Stimulated activated naive CD8-positive, alpha-beta T cell treated with anti-CD3 and anti-CD28 coated beads, Interleukin-15, amount 100 ng/mL, for 72 hours (primary cell): ENCODE results near the gene TBX10.

Experiments
- ATAC-seq: fragments of 150-1000 bp; cut with Tn5 transposase; 2 replicates; pipeline ENCODE4 v1.10.0; 2021; ENCODE audit warnings: mild to moderate bottlenecking, moderate library complexity
- DNase-seq, 2 donors: peaks; one replicate each; pipeline ENCODE4 v3.0.0; 2021 to 2022
- H3K27ac Mint-ChIP-seq, 2 donors: one replicate each; pipeline ENCODE4 v1.8.0; 2022; ENCODE audit warnings: mild to moderate bottlenecking in 2 of 2, mixed read lengths in 2 of 2, moderate library complexity in 2 of 2
- H3K27me3 Mint-ChIP-seq: one replicate; pipeline ENCODE4 v1.8.0; 2022; ENCODE audit warnings: mixed read lengths
- H3K4me1 Mint-ChIP-seq: one replicate; pipeline ENCODE4 v1.8.0; 2022; ENCODE audit warnings: mild to moderate bottlenecking, mixed read lengths
- H3K4me3 Mint-ChIP-seq, 2 donors: one replicate each; pipeline ENCODE4 v1.8.0; 2022; ENCODE audit warnings: mild to moderate bottlenecking in 2 of 2, mixed read lengths in 2 of 2, moderate library complexity in 1 of 2
- H3K9me3 Mint-ChIP-seq, 2 donors: one replicate each; pipeline ENCODE4 v1.8.0; 2022; ENCODE audit warnings: mixed read lengths in 2 of 2

TBX10 gene

DNA sequence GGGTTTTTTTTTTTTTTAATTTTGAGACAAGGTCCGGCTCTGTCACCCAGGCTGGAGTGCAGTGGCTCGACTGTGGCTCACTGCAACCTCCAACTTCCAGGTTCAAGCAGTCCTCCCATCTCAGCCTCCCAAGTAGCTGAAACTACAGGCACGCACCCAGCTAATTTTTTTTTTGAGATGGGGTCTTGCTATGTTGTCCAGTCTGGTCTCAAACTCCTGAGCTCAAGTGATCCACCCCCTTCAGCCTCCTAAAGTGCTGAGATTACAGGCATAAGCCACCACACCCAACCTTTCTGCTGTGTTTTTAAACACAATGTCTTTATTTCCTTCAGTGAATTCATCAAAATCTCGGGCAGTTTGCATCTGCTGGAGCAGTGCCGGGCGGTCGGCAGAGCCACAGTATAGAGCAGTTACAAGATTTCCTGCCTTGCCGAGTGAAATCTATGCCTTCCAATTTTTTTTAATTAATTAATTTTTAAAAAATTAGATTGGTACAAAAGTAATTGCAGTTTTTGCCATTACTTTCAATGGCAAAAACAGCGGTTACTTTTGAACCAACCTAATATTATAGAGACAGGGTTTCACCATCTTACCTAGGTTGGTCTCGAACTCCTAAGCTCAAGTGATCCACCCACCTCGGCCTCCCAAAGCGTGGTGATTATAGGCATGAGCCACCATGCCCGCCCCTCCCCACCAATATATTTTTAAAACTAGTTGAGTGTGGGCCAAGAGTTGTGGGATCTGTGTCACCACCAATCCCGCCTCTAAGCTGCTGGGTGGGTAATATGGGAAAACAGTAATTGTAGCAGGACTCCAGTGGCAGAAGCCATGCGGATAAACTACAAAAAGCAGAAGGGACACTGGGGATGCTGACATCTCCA, 13.6 kb upstream of the TBX10 start:
- Mint-ChIP-seq H3K27ac (no peak overlapping the region), H3K27me3 (no peaks in the 10 kb centered on the region), H3K4me1 (peaks cover 28% of the 10 kb centered on the region), H3K4me3 (no peak overlapping the region), H3K9me3 (no peaks in the 10 kb centered on the region)
- ATAC-seq (no peak), DNase-seq (no peak)

DNA sequence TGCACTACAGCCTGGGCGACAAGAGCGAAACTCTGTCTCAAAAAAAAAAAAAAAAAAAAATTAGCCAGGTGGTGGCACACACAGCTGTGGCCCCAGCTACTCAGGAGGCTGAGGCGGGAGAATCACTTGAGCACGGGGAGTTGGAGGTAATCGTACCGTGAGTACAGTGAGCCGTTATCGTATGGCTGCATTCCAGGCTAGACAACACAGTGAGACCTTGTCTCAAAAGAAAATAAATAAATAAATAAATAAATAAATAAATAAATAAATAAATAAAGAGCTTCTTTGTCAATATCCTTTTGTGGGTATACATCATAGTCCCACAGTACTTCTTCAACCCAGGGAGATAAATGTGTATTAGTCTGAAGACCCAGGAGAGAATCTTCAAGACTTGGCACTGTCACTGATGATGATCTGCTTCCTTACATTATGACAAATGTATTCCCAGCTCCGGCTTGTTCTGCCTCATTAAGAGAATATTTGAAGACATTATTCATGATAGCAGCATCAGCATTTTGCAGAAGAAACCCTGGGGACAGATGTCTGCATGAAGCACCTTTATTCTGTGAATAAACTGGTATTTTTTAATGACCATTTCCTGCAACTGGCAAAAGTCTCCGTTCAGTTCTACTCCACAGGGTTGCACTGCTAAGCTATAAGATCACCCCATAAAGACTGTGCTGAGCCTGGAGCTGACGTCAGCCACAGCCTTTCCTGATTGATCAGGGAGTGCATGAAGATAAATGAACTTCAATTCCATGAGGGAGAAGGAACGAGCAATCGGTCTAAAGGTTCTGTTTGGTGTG, 12.6 kb upstream of the TBX10 start:
- H3K9me3 Mint-ChIP-seq: no peaks in the 10 kb centered on the region
- ATAC-seq: no peak
- no peak overlapping the region for H3K27ac Mint-ChIP-seq
- H3K4me3 Mint-ChIP-seq: no peak overlapping the region
- DNase-seq: no peak
- peaks cover 37% of the 10 kb centered on the region for H3K4me1 Mint-ChIP-seq
- H3K27me3 Mint-ChIP-seq: no peaks in the 10 kb centered on the region

DNA sequence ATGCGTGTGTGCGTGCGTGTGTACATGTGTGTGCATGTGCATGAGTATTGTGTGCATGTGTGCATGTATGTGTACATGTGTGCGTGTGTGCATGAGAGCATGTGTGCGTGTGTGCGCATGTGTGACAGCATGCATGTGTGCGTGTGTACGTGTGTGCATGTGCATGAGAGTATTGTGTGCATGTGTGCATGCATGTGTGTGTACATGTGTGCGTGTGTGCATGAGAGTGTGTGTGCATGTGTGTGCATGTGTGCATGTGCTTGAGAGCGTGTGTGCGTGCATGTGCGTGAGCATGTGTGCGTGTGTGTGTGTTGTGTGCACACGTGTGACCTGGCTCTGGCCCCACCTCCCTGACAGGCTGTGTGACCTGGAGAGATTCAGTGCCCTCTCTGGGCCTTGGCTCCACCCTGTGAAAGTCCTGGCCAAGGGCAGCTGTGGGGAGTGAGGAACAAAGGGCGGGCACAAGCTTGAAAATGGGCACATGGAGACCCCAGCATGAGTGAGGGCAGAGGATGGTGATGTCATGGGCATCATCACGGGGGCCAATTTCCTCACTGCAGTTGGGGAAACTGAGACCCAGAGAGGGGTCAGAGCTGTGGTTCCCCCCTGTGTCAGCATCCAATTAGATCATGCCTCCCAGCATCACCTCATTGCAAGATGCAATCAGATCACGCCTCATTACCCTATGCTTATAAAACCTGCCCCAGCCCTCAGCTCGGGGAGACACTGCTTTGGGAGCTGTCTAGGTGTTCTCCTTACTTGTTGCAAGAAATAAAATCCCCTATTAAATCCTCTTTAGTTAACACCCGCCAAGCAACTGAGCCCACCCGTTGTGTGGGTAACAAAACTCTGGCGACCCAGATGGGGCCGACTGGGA, 10.3 kb upstream of the TBX10 start:
- no peaks in the 10 kb centered on the region for H3K27me3 Mint-ChIP-seq
- peaks cover 60% of the 10 kb centered on the region for H3K4me1 Mint-ChIP-seq
- no peak for ATAC-seq
- no peak for DNase-seq
- H3K9me3 Mint-ChIP-seq: no peaks in the 10 kb centered on the region
- H3K27ac Mint-ChIP-seq: peak overlapping the region in 1 of 2 donors; percentile 98
- peak overlapping the region; percentile 89 to 91 for H3K4me3 Mint-ChIP-seq

DNA sequence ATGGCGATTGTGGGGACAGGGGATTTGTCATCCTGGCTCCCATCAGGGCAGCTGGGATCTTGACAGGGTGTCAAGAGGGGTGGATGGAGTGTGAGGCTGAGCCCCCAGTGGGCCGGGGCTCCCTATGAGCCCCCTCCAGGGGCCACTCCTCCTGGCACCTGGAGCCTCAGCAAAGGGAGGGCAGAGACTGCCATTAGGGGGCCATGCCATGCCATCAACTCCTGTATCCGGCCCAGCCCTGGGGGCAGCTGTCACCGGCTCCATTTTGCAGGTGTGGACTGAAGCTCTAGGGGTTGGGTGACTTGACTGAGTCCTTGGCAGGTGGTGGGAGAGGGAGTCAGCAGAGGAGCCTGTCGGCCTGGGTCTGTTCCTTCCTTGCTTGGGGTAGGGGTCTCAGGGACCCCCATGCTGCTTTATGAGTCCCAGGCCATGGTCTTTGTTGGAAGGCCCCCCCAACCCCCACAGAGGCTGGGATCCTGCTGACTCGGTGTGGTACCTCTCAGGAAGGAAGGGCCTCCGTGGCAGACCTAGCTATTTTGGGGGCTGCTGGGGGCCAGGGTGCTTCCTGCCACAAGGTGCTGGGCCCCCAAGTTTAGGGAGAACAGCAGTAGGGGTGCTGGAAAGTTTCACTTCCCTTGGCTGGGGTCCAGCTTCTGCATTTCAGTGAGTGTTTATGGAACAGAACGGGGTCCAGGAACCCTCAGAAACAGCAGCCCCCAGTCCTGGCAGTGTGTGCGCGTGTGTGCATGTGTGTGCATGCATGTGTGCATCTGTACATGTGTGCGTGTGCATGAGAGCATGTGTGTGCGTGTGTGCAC, 9.4 kb upstream of the TBX10 start:
- no peak overlapping the region for H3K27ac Mint-ChIP-seq
- no peaks in the 10 kb centered on the region for H3K27me3 Mint-ChIP-seq
- peak in 1 of 2 donors; percentile 11 for DNase-seq
- peak overlapping the region in 1 of 2 donors; percentile 46 for H3K4me3 Mint-ChIP-seq
- H3K4me1 Mint-ChIP-seq: peaks cover 68% of the 10 kb centered on the region
- H3K9me3 Mint-ChIP-seq: no peaks in the 10 kb centered on the region
- no peak for ATAC-seq

DNA sequence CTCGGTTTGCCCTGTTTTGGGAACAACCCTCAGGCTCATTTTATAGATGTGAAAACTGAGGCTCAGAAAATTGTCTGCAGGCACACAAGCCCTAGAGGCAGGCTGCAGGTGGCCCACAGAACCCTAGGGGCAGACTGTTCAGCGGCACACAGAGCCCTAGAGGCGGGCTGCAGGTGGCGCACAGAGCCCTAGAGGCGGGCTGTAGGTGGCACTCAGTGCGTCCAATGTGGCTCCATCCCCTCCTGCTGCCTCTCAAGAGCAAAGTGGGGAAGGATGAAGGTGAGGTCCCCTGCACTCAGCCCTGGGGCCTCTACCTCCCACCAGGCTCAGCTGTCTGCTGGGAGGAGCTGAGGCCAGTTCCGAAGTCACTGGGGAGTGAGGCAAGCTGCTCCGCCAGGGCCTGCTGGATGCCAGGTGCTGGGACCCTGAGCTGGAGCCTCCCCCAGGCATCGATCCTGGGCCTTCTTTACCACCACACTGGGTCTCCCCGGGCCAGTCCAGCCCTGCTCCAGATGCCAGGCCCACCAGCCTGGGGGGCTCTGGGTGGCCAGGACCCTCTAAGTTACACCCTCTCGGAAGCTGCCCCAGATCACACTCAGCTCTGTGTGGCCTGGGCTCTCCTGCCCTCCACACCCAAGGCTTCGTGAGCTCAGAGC, 8.7 kb upstream of the TBX10 start:
- H3K4me1 Mint-ChIP-seq: peaks cover 68% of the 10 kb centered on the region

DNA sequence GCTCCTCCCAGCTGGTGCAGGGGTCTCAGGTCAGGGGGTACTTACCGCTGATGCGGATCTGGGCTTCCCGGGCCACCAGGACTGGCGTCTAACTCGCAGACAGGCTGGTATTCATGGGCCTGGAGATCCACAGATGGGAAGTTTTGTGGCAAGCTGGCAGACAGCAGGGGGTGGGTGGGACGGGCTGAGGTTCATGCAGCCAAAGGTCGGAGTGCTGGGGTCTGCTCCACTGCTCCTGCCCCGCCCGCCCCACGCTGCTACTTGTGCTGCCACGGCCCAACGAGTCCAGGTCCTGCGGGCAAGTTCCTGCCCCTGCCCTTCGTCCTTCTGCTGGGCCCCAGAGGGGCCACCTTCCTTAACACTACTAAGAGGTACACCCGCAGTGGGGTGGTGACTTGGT, 7.9 kb upstream of the TBX10 start:
- ATAC-seq: no peak
- H3K27me3 Mint-ChIP-seq: no peaks in the 10 kb centered on the region
- no peaks in the 10 kb centered on the region for H3K9me3 Mint-ChIP-seq

More for the DNA sequence above, 8.7 kb upstream of the TBX10 start:
- Mint-ChIP-seq H3K9me3 (no peaks in the 10 kb centered on the region), H3K4me3 (no peak overlapping the region), H3K27ac (no peak overlapping the region), H3K27me3 (no peaks in the 10 kb centered on the region)
- DNase-seq: peak; percentile 66
- ATAC-seq: peak; percentile 88

DNA sequence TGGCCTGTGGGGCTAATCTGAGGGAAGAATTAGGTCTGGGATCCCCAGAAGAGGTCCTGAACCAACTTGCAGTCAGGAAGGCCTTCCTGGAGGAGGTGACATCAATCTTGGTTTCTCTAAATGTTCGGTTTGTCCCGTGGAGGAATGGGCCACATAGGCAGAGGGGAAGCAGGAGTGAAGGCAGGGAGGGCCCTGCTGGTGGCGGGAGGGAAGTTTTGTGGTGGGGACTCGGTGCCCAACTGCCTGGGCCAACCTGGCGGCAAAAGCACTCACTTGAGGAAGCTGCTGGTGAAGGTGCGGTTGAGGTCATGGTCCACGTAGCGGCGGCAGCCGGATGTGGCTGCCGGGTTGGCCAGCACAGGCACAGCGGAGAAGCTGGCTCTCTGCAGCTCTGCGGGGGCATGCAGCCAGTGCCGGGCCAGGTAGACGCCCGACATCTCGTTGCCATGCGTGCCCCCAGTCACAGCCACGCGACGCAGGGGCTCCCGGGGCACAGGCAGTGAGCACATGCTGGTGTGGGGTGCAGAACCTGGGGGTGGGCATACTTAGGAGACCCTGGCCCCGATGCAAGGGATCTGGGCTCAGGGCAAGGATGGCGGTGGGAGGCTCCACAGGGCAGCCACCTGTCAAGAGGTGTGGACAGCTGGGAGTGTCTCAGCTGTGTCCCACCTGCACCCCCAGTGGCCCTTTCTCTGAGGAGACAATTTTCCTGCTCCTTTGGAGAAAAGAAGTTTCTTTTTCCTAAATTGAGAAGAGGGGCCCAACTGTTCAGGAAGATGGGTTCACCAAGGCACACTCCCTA, 7.2 kb upstream of the TBX10 start:
- H3K4me1 Mint-ChIP-seq: peaks cover 68% of the 10 kb centered on the region
- peak overlapping the region; percentile 51 to 75 for H3K4me3 Mint-ChIP-seq
- peak; percentile 44 to 66 for DNase-seq
- peak; percentile 68 for ATAC-seq
- H3K27me3 Mint-ChIP-seq: no peaks in the 10 kb centered on the region
- H3K9me3 Mint-ChIP-seq: no peaks in the 10 kb centered on the region
- no peak overlapping the region for H3K27ac Mint-ChIP-seq

More for the DNA sequence above, 7.9 kb upstream of the TBX10 start:
- H3K27ac Mint-ChIP-seq: no peak overlapping the region
- no peak overlapping the region for H3K4me3 Mint-ChIP-seq
- peaks cover 68% of the 10 kb centered on the region for H3K4me1 Mint-ChIP-seq
- DNase-seq: peak in 1 of 2 donors; percentile 12

DNA sequence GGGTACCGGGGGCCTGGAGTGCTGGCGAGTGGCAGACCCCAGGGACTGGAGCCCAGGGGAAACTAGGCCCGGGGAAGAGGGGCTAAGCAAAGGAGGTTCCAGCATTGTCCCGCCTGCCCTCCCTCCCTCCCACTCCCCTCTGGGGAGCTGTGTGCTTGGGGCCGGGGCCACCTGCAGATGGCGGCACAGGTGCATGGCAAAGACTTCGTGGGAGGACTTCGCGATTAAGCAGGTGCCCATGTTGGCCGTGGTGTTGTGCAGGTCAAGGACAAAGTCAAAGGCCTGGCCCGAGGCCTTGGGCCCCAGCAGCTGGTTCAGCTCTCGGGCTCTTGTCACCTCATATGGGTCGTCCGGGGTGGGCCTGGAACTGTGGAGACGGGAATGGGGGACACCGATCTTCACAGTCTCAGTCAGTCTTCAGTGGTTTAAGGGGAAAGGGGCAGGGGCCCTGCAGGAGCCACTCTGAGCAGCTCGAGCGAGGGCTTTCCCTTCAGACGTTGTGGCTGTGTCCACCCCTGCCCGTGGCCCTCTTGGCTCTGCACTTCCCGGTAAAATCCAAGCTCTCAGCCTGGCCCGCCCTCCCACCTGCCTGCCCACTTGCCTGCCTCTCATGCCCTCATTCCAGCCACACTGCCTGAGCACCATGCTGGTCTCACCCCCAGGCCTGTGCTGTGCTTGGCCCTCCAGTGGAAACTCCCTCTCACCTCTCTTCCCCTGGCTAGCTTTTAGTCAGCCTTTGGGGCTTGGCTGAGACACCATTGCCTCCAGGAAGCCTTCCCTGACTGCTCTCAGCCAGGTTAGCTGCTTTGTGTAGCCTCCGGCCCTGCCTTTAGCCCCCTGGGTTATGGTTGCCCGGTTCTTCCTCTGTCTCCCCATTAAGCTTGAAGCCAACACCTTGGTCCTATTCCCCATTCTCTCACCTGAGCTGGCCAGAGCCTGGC, 6.2 kb upstream of the TBX10 start:
- peak in 1 of 2 donors; percentile 15 for DNase-seq
- peaks cover 67% of the 10 kb centered on the region for H3K4me1 Mint-ChIP-seq
- ATAC-seq: no peak

DNA sequence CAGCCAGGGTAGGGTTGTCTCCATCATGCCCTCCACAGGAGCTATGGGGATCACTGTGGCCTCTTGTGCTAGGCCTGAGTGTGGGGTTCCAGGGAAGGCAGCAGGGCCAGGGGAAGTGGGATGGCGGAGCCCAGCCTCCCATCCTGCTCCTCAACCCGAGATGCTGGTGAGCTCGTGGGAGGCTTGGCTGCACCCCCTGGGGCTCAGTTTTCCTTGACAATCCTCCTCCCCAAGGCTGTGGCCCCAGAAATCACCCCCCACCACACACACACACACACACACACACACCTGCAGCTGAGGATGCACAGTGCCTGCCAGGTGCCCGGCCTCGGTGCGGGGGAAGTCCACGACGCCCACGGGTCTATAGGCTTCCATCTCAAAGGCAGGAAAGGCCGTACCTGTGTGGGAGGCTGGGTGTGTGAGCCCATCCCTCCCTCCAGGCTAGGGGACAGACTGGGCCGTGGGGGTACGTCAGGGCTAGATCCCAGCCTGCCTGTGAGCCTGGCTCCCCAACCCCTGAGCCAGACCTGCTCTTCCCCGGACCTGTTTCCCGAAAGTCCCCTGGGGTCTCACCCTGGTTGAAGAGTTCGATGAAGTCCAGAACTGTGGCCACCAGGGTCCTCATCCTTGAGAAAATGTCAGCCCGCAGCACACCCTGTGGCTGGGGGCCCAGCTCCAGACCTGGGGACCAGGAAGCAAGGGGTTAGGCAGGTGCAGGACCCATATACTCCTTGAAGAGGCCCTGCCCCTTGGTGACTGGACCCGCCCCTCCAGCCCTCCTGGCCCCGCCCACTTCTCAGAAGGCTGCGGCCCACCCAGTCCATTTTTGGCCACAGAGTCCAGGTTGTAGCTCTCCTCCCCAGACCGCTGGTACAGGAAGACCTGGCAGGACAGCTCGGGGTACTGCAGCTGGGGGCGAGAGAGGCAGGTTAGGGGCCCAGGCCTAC, 5.2 kb upstream of the TBX10 start:
- H3K4me3 Mint-ChIP-seq: no peak overlapping the region

More for the DNA sequence above, 6.2 kb upstream of the TBX10 start:
- Mint-ChIP-seq H3K4me3 (peak overlapping the region; percentile 51 to 75), H3K27me3 (no peaks in the 10 kb centered on the region), H3K9me3 (no peaks in the 10 kb centered on the region), H3K27ac (no peak overlapping the region)

DNA sequence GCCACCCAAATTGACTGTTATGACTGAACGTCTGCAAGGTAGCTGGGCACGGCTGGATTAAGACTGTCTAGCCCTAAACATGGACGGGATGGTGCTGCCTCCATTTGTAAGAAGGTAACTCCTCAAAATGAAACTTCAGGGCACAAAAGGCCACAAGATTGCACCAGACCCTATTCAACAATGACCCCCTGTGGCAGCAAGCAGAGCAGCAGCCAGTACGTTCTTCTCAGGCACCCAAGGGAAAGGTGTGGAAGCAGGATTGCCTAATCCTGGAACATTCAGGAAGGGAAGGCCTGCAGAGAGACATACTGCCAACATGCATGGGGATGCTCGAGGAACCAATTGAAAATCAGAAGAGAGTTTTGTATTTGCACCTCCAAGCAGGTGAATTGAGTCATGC, 4.5 kb upstream of the TBX10 start:
- DNase-seq (peak in 1 of 2 donors; percentile 15), ATAC-seq (no peak)
- Mint-ChIP-seq H3K4me1 (peaks cover 49% of the 10 kb centered on the region), H3K4me3 (no peak overlapping the region), H3K27me3 (no peaks in the 10 kb centered on the region), H3K9me3 (no peaks in the 10 kb centered on the region), H3K27ac (no peak overlapping the region)

More for the DNA sequence above, 5.2 kb upstream of the TBX10 start:
- DNase-seq (no peak), ATAC-seq (no peak)
- no peaks in the 10 kb centered on the region for H3K9me3 Mint-ChIP-seq
- no peak overlapping the region for H3K27ac Mint-ChIP-seq
- H3K4me1 Mint-ChIP-seq: peaks cover 56% of the 10 kb centered on the region
- H3K27me3 Mint-ChIP-seq: no peaks in the 10 kb centered on the region

DNA sequence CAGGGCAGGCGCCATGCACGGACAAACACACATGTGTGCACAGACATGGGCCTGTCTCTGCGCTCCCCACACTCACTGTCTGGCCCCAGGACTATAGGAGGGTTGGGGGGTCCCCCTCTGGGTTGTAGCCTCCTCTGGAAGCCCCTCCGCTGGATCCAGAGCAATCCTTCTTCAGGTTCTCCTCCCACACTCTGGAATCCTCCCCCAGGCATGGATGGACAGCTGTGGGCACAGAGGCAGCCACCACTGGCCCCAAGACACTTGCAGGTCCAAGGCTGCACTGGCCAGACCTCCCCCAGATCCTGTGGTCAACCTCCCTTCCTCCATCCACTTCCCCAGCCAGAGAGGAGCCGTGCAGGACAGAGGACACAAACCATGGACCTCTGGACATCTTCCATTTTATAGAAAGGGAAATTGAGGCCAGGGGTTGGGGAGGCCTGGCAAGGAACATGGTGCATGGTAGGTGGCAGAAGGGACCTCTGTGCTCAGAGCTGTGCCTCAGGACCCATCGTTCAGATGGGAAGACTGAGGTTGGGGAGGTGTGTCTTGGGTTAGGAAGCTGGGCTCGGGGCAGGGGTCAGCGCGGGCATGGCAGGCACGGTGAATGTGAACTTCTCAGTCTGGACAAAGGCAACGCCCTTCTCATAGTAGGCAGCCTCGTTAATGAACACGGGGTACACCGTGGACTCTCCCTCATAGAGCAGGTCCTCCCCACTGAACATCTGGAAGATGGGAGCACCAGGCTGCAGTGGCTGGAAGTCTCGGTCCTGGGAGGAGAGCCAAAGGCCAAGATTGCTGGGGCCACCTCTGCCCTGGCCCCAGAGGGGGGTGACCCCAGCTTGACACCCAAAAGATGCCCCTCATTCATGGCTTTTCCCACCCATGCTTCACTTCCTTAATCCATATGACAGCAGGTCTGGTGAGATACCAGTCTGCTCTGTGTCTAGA, 2.9 kb upstream of the TBX10 start:
- Mint-ChIP-seq H3K9me3 (no peaks in the 10 kb centered on the region), H3K4me1 (peaks cover 34% of the 10 kb centered on the region), H3K27ac (peak overlapping the region in 1 of 2 donors; percentile 60), H3K4me3 (no peak overlapping the region), H3K27me3 (no peaks in the 10 kb centered on the region)
- ATAC-seq (no peak), DNase-seq (no peak)
